ENCODE measurements around the gene CDKN2AIPNL.

Gene CDKN2AIPNL

GRCh38 chr5:134432174-134432573 is 20.5 kb upstream of the CDKN2AIPNL start:
- no peak overlapping the region for H3K4me3 ChIP-seq (ENCODE audit: low read depth in 1 of 2, low read length in 2 of 2)
- H3K4me2 ChIP-seq (ENCODE audit: insufficient read depth, low read length), result no peak overlapping the region
- ATAC-seq (ENCODE audit: insufficient read depth, low read depth) (no peak), DNase-seq (no peak)
- H4K20me1 ChIP-seq (ENCODE audit: insufficient read depth, low read length), result no peaks in the 10 kb centered on the region
- H3K9ac ChIP-seq (ENCODE audit: low read depth, low read length), result no peak overlapping the region
- H3K4me1 ChIP-seq (ENCODE audit: insufficient read depth, low read length), result no peaks in the 10 kb centered on the region
- no peak overlapping the region for H3K27ac ChIP-seq (ENCODE audit: low read length)
- no peaks in the 10 kb centered on the region for H3K36me3 ChIP-seq (ENCODE audit: insufficient read depth, low read length)
- H3K79me2 ChIP-seq (ENCODE audit: insufficient read depth, low read length), result no peaks in the 10 kb centered on the region
- peaks cover 15% of the 10 kb centered on the region for H3K27me3 ChIP-seq (ENCODE audit: insufficient read depth, low read length, poor library complexity)
- H2AFZ ChIP-seq (ENCODE audit: low read depth, low read length), result no peak overlapping the region
- H3K9me3 ChIP-seq (ENCODE audit: insufficient read depth, low read length, severe bottlenecking), result no peaks in the 10 kb centered on the region
- TF ChIP-seq EZH2 (IDR thresholded peaks at IDR 0.05; ENCODE audit: borderline replicate concordance, low read depth, low read length, severe bottlenecking), result no peak
- no peak for TF ChIP-seq CTCF (IDR thresholded peaks at IDR 0.05; ENCODE audit: borderline replicate concordance, extremely low read depth, low read length, poor library complexity, severe bottlenecking)

- Histone ChIP-seq H3K36me3 (ENCODE audit: insufficient read depth, low read length) (no peaks in the 10 kb centered on the region), H3K9me3 (ENCODE audit: insufficient read depth, low read length, severe bottlenecking) (no peaks in the 10 kb centered on the region), H4K20me1 (ENCODE audit: insufficient read depth, low read length) (no peaks in the 10 kb centered on the region), H3K4me2 (ENCODE audit: insufficient read depth, low read length) (no peak overlapping the region), H2AFZ (ENCODE audit: low read depth, low read length) (no peak overlapping the region), H3K79me2 (ENCODE audit: insufficient read depth, low read length) (no peaks in the 10 kb centered on the region), H3K4me1 (ENCODE audit: insufficient read depth, low read length) (no peaks in the 10 kb centered on the region), H3K27me3 (ENCODE audit: insufficient read depth, low read length, poor library complexity) (peaks cover 15% of the 10 kb centered on the region), H3K4me3 (ENCODE audit: low read depth in 1 of 2, low read length in 2 of 2) (no peak overlapping the region), H3K9ac (ENCODE audit: low read depth, low read length) (no peak overlapping the region), H3K27ac (ENCODE audit: low read length) (no peak overlapping the region)
- ATAC-seq (ENCODE audit: insufficient read depth, low read depth), result no peak
- no peak for DNase-seq
- TF ChIP-seq CTCF (IDR thresholded peaks at IDR 0.05; ENCODE audit: borderline replicate concordance, extremely low read depth, low read length, poor library complexity, severe bottlenecking) (no peak), EZH2 (IDR thresholded peaks at IDR 0.05; ENCODE audit: borderline replicate concordance, low read depth, low read length, severe bottlenecking) (no peak)
Observed at GRCh38 chr5:134430001-134430569, 18.4 kb upstream of the CDKN2AIPNL start.

GRCh38 chr5:134427540-134428041 is 15.9 kb upstream of the CDKN2AIPNL start:
- no peaks in the 10 kb centered on the region for H4K20me1 ChIP-seq (ENCODE audit: insufficient read depth, low read length)
- H3K79me2 ChIP-seq (ENCODE audit: insufficient read depth, low read length), result no peaks in the 10 kb centered on the region
- H3K4me2 ChIP-seq (ENCODE audit: insufficient read depth, low read length), result no peak overlapping the region
- no peak for DNase-seq
- H3K9me3 ChIP-seq (ENCODE audit: insufficient read depth, low read length, severe bottlenecking), result no peaks in the 10 kb centered on the region
- no peak overlapping the region for H3K9ac ChIP-seq (ENCODE audit: low read depth, low read length)
- H3K27me3 ChIP-seq (ENCODE audit: insufficient read depth, low read length, poor library complexity), result peaks cover 15% of the 10 kb centered on the region
- no peak overlapping the region for H2AFZ ChIP-seq (ENCODE audit: low read depth, low read length)
- TF ChIP-seq CTCF (IDR thresholded peaks at IDR 0.05; ENCODE audit: borderline replicate concordance, extremely low read depth, low read length, poor library complexity, severe bottlenecking), result no peak
- TF ChIP-seq EZH2 (IDR thresholded peaks at IDR 0.05; ENCODE audit: borderline replicate concordance, low read depth, low read length, severe bottlenecking), result no peak
- H3K4me3 ChIP-seq (ENCODE audit: low read depth in 1 of 2, low read length in 2 of 2), result no peak overlapping the region
- H3K27ac ChIP-seq (ENCODE audit: low read length), result no peak overlapping the region
- H3K4me1 ChIP-seq (ENCODE audit: insufficient read depth, low read length), result no peaks in the 10 kb centered on the region
- ATAC-seq (ENCODE audit: insufficient read depth, low read depth), result no peak
- H3K36me3 ChIP-seq (ENCODE audit: insufficient read depth, low read length), result no peaks in the 10 kb centered on the region

All from DND-41 (cell line).